Neuron (in vitro differentiated cells): ENCODE results near the gene SULT6B1.
A peak's percentile ranks its signal among the peaks of the same experiment; 100 is the strongest.

Experiments
- H2AFZ ChIP-seq: one replicate; pipeline ENCODE4 v1.6.1; 2013; ENCODE audit warnings: low read depth, mild to moderate bottlenecking, inconsistent platforms, low read length, moderate library complexity
- H3K27me3 ChIP-seq: one replicate; pipeline ENCODE4 v1.6.1; 2013; ENCODE audit warnings: low read length; ENCODE audit not compliant: insufficient read depth
- H3K36me3 ChIP-seq: one replicate; pipeline ENCODE4 v1.6.1; 2013; ENCODE audit warnings: low read length; ENCODE audit not compliant: insufficient read depth
- H3K4me1 ChIP-seq: one replicate; pipeline ENCODE4 v1.6.1; 2013; ENCODE audit warnings: low read length; ENCODE audit not compliant: insufficient read depth
- H3K4me3 ChIP-seq: 2 replicates; pipeline ENCODE4 v1.5.1; 2013; ENCODE audit warnings: mild to moderate bottlenecking, low read length, moderate library complexity
- H3K9me3 ChIP-seq: one replicate; pipeline ENCODE4 v1.6.1; 2013; ENCODE audit warnings: low read length

The SULT6B1 gene

GRCh38 chr2:37156071-37156856, 32.2 kb downstream of the SULT6B1 start:
- Histone ChIP-seq H3K4me3 (peak overlapping the region; percentile 94), H2AFZ (peak overlapping the region; percentile 93), H3K36me3 (peaks cover 3% of the 10 kb centered on the region), H3K4me1 (peaks cover 5% of the 10 kb centered on the region), H3K27me3 (no peaks in the 10 kb centered on the region), H3K9me3 (peaks cover 6% of the 10 kb centered on the region)

DNA sequence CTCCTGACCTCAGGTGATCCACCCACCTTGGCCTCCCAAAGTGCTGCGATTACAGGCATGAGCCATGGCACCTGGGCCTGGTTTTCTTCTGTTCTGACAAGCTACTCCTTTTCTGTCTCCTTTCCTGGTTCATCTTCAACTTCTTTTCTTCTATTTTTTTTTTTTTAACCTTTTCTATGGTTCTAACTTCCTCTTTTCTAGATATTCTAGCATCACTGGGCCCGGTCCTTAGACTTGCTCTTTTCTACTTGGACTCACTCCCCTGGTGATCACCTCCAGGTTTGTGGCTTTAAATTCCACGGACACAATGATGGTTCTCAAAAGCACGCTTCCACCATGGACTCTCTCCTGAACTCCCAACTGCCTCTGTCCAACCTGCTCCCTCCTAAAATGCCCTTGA, 33.7 kb downstream of the SULT6B1 start:
- Histone ChIP-seq H3K4me3 (no peak overlapping the region), H2AFZ (no peak overlapping the region), H3K36me3 (peaks cover 3% of the 10 kb centered on the region)

GRCh38 chr2:37153224-37153623, 35.2 kb downstream of the SULT6B1 start:
- H3K9me3 ChIP-seq, result peaks cover 6% of the 10 kb centered on the region
- H3K27me3 ChIP-seq, result no peaks in the 10 kb centered on the region
- H3K4me1 ChIP-seq, result peaks cover 5% of the 10 kb centered on the region
- peaks cover 3% of the 10 kb centered on the region for H3K36me3 ChIP-seq
- no peak overlapping the region for H3K4me3 ChIP-seq
- no peak overlapping the region for H2AFZ ChIP-seq

More for the DNA sequence above, 33.7 kb downstream of the SULT6B1 start:
- peaks cover 5% of the 10 kb centered on the region for H3K4me1 ChIP-seq
- H3K9me3 ChIP-seq, result peaks cover 6% of the 10 kb centered on the region
- no peaks in the 10 kb centered on the region for H3K27me3 ChIP-seq

GRCh38 chr2:37149626-37150322, 38.7 kb downstream of the SULT6B1 start:
- peaks cover 24% of the 10 kb centered on the region for H3K36me3 ChIP-seq
- H3K4me3 ChIP-seq, result no peak overlapping the region
- H2AFZ ChIP-seq, result no peak overlapping the region
- no peaks in the 10 kb centered on the region for H3K4me1 ChIP-seq
- H3K9me3 ChIP-seq, result peaks cover 6% of the 10 kb centered on the region
- H3K27me3 ChIP-seq, result no peaks in the 10 kb centered on the region

DNA sequence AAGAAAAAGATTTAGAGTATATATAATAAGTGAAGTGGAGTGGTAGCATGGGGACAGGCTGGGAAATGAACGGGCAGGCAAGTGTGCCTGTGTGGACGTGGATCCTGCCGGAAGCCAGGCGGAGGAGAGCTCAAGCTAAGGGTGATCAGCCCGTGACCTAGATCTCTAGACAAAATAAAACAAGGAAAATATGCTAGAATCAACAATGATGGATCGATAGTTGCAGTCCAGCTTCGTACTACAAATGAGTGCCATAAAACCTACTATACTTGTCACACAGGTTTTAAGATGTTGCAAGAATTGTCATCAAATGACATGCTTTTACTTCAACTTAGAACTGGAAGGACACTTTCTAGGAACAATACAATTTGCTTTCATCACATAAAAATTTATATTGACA, 40.1 kb downstream of the SULT6B1 start:
- no peaks in the 10 kb centered on the region for H3K4me1 ChIP-seq
- H3K9me3 ChIP-seq, result peaks cover 4% of the 10 kb centered on the region
- no peak overlapping the region for H3K4me3 ChIP-seq
- no peak overlapping the region for H2AFZ ChIP-seq
- peaks cover 22% of the 10 kb centered on the region for H3K36me3 ChIP-seq
- no peaks in the 10 kb centered on the region for H3K27me3 ChIP-seq

DNA sequence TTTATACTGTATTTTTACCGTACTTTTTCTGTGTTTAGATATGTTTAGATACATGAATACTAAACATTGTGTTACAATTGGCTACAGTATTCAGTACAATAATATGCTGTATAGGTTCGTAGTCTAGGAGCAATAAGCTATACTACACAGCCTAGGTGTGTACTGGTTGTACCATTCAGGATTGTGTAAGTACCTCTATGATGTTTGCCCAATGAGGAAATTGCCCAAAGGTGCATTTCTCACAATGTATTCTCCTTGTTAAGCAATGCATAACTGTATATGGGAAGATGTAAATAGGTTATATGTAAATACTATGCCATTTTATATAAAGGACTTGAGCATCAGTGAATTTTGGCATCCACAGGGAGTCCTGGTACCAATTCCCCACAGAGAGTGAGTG, 42.4 kb downstream of the SULT6B1 start:
- no peaks in the 10 kb centered on the region for H3K4me1 ChIP-seq
- H3K4me3 ChIP-seq, result no peak overlapping the region
- H2AFZ ChIP-seq, result no peak overlapping the region
- no peaks in the 10 kb centered on the region for H3K27me3 ChIP-seq
- H3K9me3 ChIP-seq, result no peaks in the 10 kb centered on the region
- peaks cover 28% of the 10 kb centered on the region for H3K36me3 ChIP-seq

GRCh38 chr2:37143974-37144373, 44.5 kb downstream of the SULT6B1 start:
- Histone ChIP-seq H2AFZ (no peak overlapping the region), H3K36me3 (peaks cover 44% of the 10 kb centered on the region), H3K4me1 (no peaks in the 10 kb centered on the region), H3K9me3 (no peaks in the 10 kb centered on the region), H3K4me3 (no peak overlapping the region), H3K27me3 (no peaks in the 10 kb centered on the region)

DNA sequence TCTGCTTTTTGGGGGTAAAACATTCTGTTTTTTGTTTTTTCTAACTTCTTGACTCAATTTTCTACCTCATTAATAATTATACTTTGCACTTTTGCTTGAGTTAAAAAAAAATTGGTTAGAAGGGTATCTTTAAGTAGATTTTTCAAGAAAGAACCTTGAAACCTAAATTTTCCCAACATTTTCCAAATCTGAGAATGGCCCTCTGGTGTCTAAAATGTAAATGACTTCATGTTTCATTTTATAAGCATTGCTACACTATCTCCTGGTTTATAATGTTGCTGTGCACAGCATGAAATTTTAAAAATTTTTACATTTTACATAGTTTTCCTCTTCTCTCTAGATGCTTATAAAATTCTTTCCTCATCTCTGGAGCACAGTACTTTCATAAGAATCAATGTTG, 45.9 kb downstream of the SULT6B1 start:
- Histone ChIP-seq H3K36me3 (peaks cover 49% of the 10 kb centered on the region), H3K9me3 (no peaks in the 10 kb centered on the region), H3K27me3 (no peaks in the 10 kb centered on the region), H3K4me3 (no peak overlapping the region), H3K4me1 (no peaks in the 10 kb centered on the region), H2AFZ (no peak overlapping the region)

- no peak overlapping the region for H2AFZ ChIP-seq
- H3K9me3 ChIP-seq, result no peaks in the 10 kb centered on the region
- peaks cover 50% of the 10 kb centered on the region for H3K36me3 ChIP-seq
- no peaks in the 10 kb centered on the region for H3K27me3 ChIP-seq
- H3K4me1 ChIP-seq, result no peaks in the 10 kb centered on the region
- no peak overlapping the region for H3K4me3 ChIP-seq
These were observed 55.6 kb downstream of the SULT6B1 start for GRCh38 chr2:37132914-37133313.

- Histone ChIP-seq H3K36me3 (peaks cover 24% of the 10 kb centered on the region), H3K27me3 (no peaks in the 10 kb centered on the region), H3K4me3 (no peak overlapping the region), H3K4me1 (no peaks in the 10 kb centered on the region), H3K9me3 (peaks cover 5% of the 10 kb centered on the region), H2AFZ (no peak overlapping the region)
These were observed 63.1 kb downstream of the SULT6B1 start for GRCh38 chr2:37125416-37125815.

DNA sequence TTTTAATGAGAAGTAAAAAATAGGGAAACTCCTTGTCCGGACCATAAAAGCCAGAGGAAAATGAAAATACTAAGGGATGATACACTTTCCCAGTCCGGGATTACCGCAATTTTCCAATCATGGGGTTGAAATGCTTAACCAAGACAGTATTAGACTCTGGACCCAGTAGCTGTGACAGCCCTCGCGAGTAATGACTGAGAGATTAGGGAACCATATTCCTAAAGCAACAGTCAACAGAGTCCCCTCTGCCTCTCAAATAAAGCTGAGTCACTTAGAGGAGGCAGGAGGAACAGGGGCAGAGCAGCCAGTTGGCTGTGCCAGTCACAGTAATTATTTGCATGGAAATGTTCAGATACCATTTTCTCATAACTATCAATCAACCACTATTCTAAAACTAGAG, 69.3 kb downstream of the SULT6B1 start:
- peaks cover 5% of the 10 kb centered on the region for H3K9me3 ChIP-seq
- H2AFZ ChIP-seq, result no peak overlapping the region
- H3K27me3 ChIP-seq, result no peaks in the 10 kb centered on the region
- peaks cover 17% of the 10 kb centered on the region for H3K36me3 ChIP-seq
- no peak overlapping the region for H3K4me3 ChIP-seq
- no peaks in the 10 kb centered on the region for H3K4me1 ChIP-seq
